ENCODE data around the gene GRID2.

- no peak for TF ChIP-seq CTCF (IDR thresholded peaks at IDR 0.05)
- no peak for TF ChIP-seq POLR2A (IDR thresholded peaks at IDR 0.05)
- TF ChIP-seq EP300 (IDR thresholded peaks at IDR 0.05) = no peak
Observed at GRCh38 chr4:93143902-93144301, 840.1 kb downstream of the GRID2 start.

Data from tibial nerve (tissue), 4 donors.